ENCODE data around the gene UCHL5.
A peak's percentile ranks its signal among the peaks of the same experiment; 100 is the strongest.

The UCHL5 gene

GRCh38 chr1:193059282-193060114 lies at the start of gene UCHL5, which contains the start of gene RO60:
TSS of gene UCHL5 (minus strand) at chr1:193059360. CDS start at chr1:193059260, 100 bp downstream.
TSS of gene RO60 (plus strand) at chr1:193059612. CDS start at chr1:193069055, 9,443 bp downstream.
- peak; percentile 91 for DNase-seq

- no peak for DNase-seq
Observed at GRCh38 chr1:193108471-193108870, 49.3 kb upstream of the UCHL5 start.

- DNase-seq = no peak
Observed at GRCh38 chr1:193105821-193106177, 46.6 kb upstream of the UCHL5 start.

GRCh38 chr1:193104907-193105820 lies 46.0 kb upstream of the UCHL5 start, which contains the start of gene GLRX2:
TSS of gene GLRX2 (minus strand) at chr1:193105414. CDS start at chr1:193105382, 32 bp downstream.
- DNase-seq = peak; percentile 63

- DNase-seq = no peak
Observed at GRCh38 chr1:193104502-193104906, 45.3 kb upstream of the UCHL5 start.

- DNase-seq = no peak
Observed at GRCh38 chr1:193103759-193104501, 44.8 kb upstream of the UCHL5 start.

- DNase-seq = no peak
Observed at GRCh38 chr1:193102662-193103061, 43.5 kb upstream of the UCHL5 start.

GRCh38 chr1:193094112-193094511 lies 35.0 kb upstream of the UCHL5 start:
- DNase-seq = no peak

- no peak for DNase-seq
Observed at GRCh38 chr1:193090865-193091264, 31.7 kb upstream of the UCHL5 start.

- DNase-seq = no peak
Observed at GRCh38 chr1:193087893-193088292, 28.7 kb upstream of the UCHL5 start.

GRCh38 chr1:193086342-193086741 lies 27.2 kb upstream of the UCHL5 start:
- no peak for DNase-seq

GRCh38 chr1:193085263-193085662 lies 26.1 kb upstream of the UCHL5 start:
- DNase-seq = no peak

GRCh38 chr1:193083365-193084088 lies 24.4 kb upstream of the UCHL5 start:
- no peak for DNase-seq

GRCh38 chr1:193079187-193079586 lies 20.0 kb upstream of the UCHL5 start:
- no peak for DNase-seq

GRCh38 chr1:193077991-193078390 lies 18.8 kb upstream of the UCHL5 start:
- no peak for DNase-seq

- DNase-seq = no peak
Observed at GRCh38 chr1:193070942-193071341, 11.8 kb upstream of the UCHL5 start.

GRCh38 chr1:193070386-193070753 lies 11.2 kb upstream of the UCHL5 start:
- no peak for DNase-seq

GRCh38 chr1:193069748-193070385 lies 10.7 kb upstream of the UCHL5 start:
- DNase-seq = no peak

- DNase-seq = no peak
Observed at GRCh38 chr1:193068013-193068412, 8.9 kb upstream of the UCHL5 start.

- no peak for DNase-seq
Observed at GRCh38 chr1:193066606-193067005, 7.4 kb upstream of the UCHL5 start.

- DNase-seq = no peak
Observed at GRCh38 chr1:193065954-193066353, 6.8 kb upstream of the UCHL5 start.
